Loucy (cell line): ENCODE data around the gene ACVRL1.

Experiments used
- CTCF ChIP-seq: fragments of 200-600 bp; sonication (generic); conservative IDR thresholded peaks from 2 replicates; pipeline ENCODE4 v1.5.1; 2014; ENCODE audit warnings: mild to moderate bottlenecking, antibody characterized with exemption, low read length
- EZH2phosphoT487 ChIP-seq: fragments of 200-600 bp; IDR thresholded peaks from 2 replicates; pipeline ENCODE4 v1.6.1; 2018; ENCODE audit warnings: antibody characterized with exemption, mild to moderate bottlenecking, moderate library complexity, borderline replicate concordance

GRCh38 chr12:51866762-51867161 lies 40.5 kb upstream of the ACVRL1 start:
- TF ChIP-seq EZH2phosphoT487 (no peak), CTCF (no peak)
